Measurements from ENCODE around the gene SYT1. TPM values are rescaled to one million over a fixed set of nuclear protein-coding genes. Genes with fewer than 3 reads are reported as not detected.

SYT1 gene
- total RNA-seq, 4 donors from 2014 or later, result 4.1 to 10.0 (median 6.7) TPM

DNA sequence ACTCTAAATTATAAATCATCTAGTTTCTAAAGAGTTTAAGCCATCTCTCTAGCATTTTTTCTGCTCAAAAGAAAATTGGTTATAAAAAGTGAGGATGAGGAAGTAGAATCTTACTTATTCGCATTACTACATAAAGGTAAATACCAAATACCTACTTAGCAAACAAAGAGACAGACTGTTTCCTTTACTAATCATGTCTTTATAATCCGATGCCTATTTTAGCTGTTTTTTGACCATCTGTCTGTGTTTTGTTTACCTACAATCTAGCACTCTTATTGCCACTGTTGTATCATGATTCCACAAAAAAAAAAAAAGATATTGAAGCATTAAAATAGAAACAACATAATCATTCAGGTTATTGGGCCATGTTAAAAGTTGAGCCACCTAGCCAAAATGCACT lies 430.0 kb downstream of the SYT1 start:
- Histone ChIP-seq H3K4me3 (no peak overlapping the region), H3K27me3 (no peaks in the 10 kb centered on the region), H3K36me3 (no peaks in the 10 kb centered on the region), H3K4me1 (no peaks in the 10 kb centered on the region), H3K9me3 (no peaks in the 10 kb centered on the region), H3K27ac (replicated peaks in 1 of 4) (no peak overlapping the region)
- DNase-seq (ENCODE audit: extremely low spot score), result no peak
- intact Hi-C loops (cut with DNase I), result no loop called here
- 82% methylated on average over 2 of the region's 2 CpGs for WGBS
- TF ChIP-seq EP300 (IDR thresholded peaks at IDR 0.05) (no peak), POLR2A (IDR thresholded peaks at IDR 0.05; ENCODE audit: low read depth) (no peak), POLR2AphosphoS5 (IDR thresholded peaks at IDR 0.05) (no peak)
- TF ChIP-seq, protein P1, sequence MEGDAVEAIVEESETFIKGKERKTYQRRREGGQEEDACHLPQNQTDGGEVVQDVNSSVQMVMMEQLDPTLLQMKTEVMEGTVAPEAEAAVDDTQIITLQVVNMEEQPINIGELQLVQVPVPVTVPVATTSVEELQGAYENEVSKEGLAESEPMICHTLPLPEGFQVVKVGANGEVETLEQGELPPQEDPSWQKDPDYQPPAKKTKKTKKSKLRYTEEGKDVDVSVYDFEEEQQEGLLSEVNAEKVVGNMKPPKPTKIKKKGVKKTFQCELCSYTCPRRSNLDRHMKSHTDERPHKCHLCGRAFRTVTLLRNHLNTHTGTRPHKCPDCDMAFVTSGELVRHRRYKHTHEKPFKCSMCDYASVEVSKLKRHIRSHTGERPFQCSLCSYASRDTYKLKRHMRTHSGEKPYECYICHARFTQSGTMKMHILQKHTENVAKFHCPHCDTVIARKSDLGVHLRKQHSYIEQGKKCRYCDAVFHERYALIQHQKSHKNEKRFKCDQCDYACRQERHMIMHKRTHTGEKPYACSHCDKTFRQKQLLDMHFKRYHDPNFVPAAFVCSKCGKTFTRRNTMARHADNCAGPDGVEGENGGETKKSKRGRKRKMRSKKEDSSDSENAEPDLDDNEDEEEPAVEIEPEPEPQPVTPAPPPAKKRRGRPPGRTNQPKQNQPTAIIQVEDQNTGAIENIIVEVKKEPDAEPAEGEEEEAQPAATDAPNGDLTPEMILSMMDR (IDR thresholded peaks at IDR 0.05), result no peak

- Histone ChIP-seq H3K27ac (replicated peaks in 1 of 4) (no peak overlapping the region), H3K36me3 (no peaks in the 10 kb centered on the region), H3K9me3 (no peaks in the 10 kb centered on the region), H3K4me3 (no peak overlapping the region), H3K27me3 (no peaks in the 10 kb centered on the region), H3K4me1 (no peaks in the 10 kb centered on the region)
- TF ChIP-seq POLR2AphosphoS5 (IDR thresholded peaks at IDR 0.05) (no peak), POLR2A (IDR thresholded peaks at IDR 0.05; ENCODE audit: low read depth) (no peak)
- no peak for DNase-seq (ENCODE audit: extremely low spot score)
- intact Hi-C loops (cut with DNase I), result no loop called here
Observed at GRCh38 chr12:79295572-79295971, 431.0 kb downstream of the SYT1 start.

GRCh38 chr12:79296133-79296532 lies 431.6 kb downstream of the SYT1 start:
- Histone ChIP-seq H3K27ac (replicated peaks in 1 of 4) (no peak overlapping the region), H3K27me3 (no peaks in the 10 kb centered on the region), H3K9me3 (no peaks in the 10 kb centered on the region), H3K36me3 (no peaks in the 10 kb centered on the region), H3K4me1 (no peaks in the 10 kb centered on the region), H3K4me3 (no peak overlapping the region)
- intact Hi-C loops (cut with DNase I), result no loop called here
- no peak for DNase-seq (ENCODE audit: extremely low spot score)
- 86% methylated on average over 5 of the region's 5 CpGs for WGBS
- TF ChIP-seq POLR2A (IDR thresholded peaks at IDR 0.05; ENCODE audit: low read depth) (no peak), EP300 (IDR thresholded peaks at IDR 0.05) (no peak), POLR2AphosphoS5 (IDR thresholded peaks at IDR 0.05) (no peak)
- TF ChIP-seq, protein P1 (IDR thresholded peaks at IDR 0.05), result no peak

DNA sequence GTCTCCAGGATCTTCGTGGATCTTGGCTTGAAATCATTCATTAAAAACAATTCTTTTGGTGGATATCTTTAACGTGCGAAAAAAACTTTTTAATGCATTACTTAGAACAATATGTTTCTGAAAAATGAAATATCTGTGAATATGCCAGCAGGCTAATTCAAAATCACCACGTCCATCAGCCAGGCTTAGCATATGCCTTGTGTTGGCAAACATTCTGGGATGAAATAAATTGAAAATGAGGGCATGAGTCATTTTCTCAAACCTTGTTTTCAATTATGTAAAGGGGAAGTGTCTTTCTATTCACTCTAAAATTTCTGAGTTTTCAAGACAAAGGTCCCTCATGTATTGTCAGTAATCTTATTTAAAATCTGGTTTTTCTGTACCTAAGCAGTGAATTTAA lies 432.3 kb downstream of the SYT1 start:
- H3K4me3 ChIP-seq, result no peak overlapping the region
- no peaks in the 10 kb centered on the region for H3K27me3 ChIP-seq
- H3K9me3 ChIP-seq, result no peaks in the 10 kb centered on the region
- intact Hi-C loops (cut with DNase I), result no loop called here
- 72% methylated on average over 4 of the region's 4 CpGs for WGBS
- no peaks in the 10 kb centered on the region for H3K36me3 ChIP-seq
- TF ChIP-seq EP300 (IDR thresholded peaks at IDR 0.05), result no peak
- TF ChIP-seq, protein P1 (IDR thresholded peaks at IDR 0.05), result no peak
- no peak for TF ChIP-seq POLR2AphosphoS5 (IDR thresholded peaks at IDR 0.05)
- TF ChIP-seq POLR2A (IDR thresholded peaks at IDR 0.05; ENCODE audit: low read depth), result no peak
- H3K27ac ChIP-seq (replicated peaks in 1 of 4), result no peak overlapping the region
- no peak for DNase-seq (ENCODE audit: extremely low spot score)
- no peaks in the 10 kb centered on the region for H3K4me1 ChIP-seq

DNA sequence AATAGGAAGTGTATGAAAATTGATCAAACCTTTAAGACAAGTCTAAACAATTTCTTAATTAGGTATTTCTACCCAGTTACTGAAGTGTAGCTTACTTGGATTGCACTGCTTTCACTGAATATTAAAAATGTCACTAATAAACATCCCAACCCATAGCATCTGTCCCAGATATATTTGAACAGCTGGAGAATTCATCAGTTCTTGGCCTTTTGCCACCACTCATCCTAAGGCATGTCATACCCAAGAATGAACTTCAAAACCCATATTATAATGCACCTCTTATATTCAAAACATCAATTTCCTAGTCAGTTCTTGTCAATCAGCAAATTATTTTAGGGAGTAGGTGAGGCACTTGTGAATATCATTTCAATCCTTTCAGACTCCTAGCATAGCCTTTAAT lies 433.9 kb downstream of the SYT1 start:
- Histone ChIP-seq H3K9me3 (no peaks in the 10 kb centered on the region), H3K36me3 (no peaks in the 10 kb centered on the region), H3K4me1 (no peaks in the 10 kb centered on the region), H3K27ac (replicated peaks in 1 of 4) (no peak overlapping the region), H3K4me3 (no peak overlapping the region), H3K27me3 (no peaks in the 10 kb centered on the region)
- intact Hi-C loops (cut with DNase I), result no loop called here
- TF ChIP-seq EP300 (IDR thresholded peaks at IDR 0.05) (no peak), POLR2A (IDR thresholded peaks at IDR 0.05; ENCODE audit: low read depth) (no peak), POLR2AphosphoS5 (IDR thresholded peaks at IDR 0.05) (no peak)
- TF ChIP-seq, protein P1 (IDR thresholded peaks at IDR 0.05), result no peak
- no peak for DNase-seq (ENCODE audit: extremely low spot score)
